ENCODE data around the gene RXRA.

DNA sequence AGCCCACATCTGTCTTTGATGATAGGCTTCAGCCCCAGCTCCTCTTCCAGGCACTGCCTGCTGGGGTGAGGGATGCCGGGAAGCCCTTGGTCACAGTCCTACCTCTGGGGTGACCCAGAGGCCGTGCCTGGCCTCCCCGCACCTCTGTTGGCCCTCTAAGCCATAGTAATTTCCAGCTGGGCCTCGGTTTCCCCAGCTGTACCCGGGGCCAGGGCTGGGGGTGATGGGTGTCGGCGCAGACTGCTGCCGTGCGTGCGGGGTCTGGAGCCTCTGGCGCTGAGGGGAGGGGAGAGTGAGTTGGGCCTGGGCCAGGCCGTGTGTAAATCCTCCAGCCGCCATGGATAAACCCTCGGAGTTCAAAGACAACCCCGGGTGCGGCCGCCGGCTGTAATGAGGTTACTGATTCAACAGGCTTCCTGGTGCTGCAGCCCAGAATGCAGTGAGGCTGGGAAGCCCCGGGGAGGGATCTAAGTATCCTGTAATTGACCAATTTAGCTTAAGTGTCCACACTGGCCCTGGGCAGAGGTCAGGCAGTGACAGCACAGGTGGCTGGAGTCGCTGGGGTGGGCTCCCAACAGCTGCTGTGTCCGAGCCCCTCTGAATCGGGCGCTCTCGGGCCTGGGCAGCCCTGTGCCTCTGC, 7.1 kb downstream of the RXRA start:
- TF ChIP-seq CTBP1 (IDR thresholded peaks at IDR 0.05; ENCODE audit: borderline replicate concordance), result no peak
- no peak for TF ChIP-seq SUZ12 (IDR thresholded peaks at IDR 0.05)
- no peak for TF ChIP-seq ZNF384 (IDR thresholded peaks at IDR 0.05)
- TF ChIP-seq ELF4 (IDR thresholded peaks at IDR 0.05), result no peak
- no peak for TF ChIP-seq FOXA1 (IDR thresholded peaks at IDR 0.05)
- TF ChIP-seq SP1 (IDR thresholded peaks at IDR 0.05), result no peak
- TF ChIP-seq FOXK2 (IDR thresholded peaks at IDR 0.05), result no peak
- TF ChIP-seq BHLHE40 (IDR thresholded peaks at IDR 0.05; ENCODE audit: borderline replicate concordance), result no peak
